ENCODE measurements around the gene NOC4L. TPM values are rescaled to one million over a fixed set of nuclear protein-coding genes. Genes with fewer than 3 reads are reported as not detected.

The NOC4L gene
- total RNA-seq, 1 experiment from 2014 or later, result 36.5 TPM

DNA sequence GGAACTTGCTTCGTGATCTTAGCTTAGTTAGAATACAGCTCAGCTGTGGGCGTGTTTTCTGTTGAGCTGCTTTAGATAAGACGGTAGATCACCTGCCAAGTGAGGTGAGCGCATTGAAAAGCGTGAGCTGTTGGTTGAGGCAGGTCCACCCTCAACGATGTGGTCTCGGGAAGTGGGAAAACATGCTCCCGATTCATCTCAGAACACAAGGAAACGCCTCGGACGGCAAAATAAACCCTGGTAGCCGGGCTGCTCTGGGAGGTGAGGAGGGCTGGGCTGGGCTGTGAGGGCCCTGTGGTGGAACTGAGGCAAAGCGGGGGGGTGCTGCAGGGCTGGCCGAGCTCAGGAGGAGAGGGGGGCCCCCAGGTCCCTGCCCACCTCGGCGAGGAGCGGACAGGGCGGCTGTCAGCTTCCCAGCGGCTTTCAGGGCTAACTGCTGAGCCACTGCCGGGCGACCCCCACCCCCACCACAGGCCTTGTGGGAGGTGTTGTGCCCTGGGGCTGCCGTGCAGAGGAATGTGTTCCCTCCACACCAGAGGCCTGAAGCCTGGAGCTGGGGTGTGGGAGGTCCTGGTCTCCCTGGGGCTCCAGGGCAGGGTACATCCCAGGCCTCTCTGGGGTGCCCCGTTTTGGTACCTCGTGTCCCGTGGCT is 30.7 kb downstream of the NOC4L start:
- no peak for DNase-seq
- H3K27ac ChIP-seq (ENCODE audit: insufficient read length, low read depth, low read length), result no peak overlapping the region
- no peaks in the 10 kb centered on the region for H3K79me1 ChIP-seq (ENCODE audit: insufficient read depth, low read depth, low read length, poor library complexity, severe bottlenecking)
- H4K91ac ChIP-seq (ENCODE audit: insufficient read length, low read depth, low read length), result no peak overlapping the region
- peaks cover 0 to under 1% of the 10 kb centered on the region in 2 experiments; a peak in 1 of 5 replicates for H3K9me3 Mint-ChIP-seq
- no peak overlapping the region for H3K4ac ChIP-seq (ENCODE audit: low read depth, low read length)
- H3K9me3 ChIP-seq (ENCODE audit: control insufficient read depth, low read depth, low read length), result no peaks in the 10 kb centered on the region
- no peak overlapping the region; a peak in 1 of 5 replicates for H3K4me3 Mint-ChIP-seq
- H3K14ac ChIP-seq (ENCODE audit: insufficient read depth, low read length), result no peak overlapping the region
- WGBS (ENCODE audit: extremely low coverage, insufficient read length, low lambda C conversion rate), result no CpG with 5 or more reads among the region's 25 CpGs
- no peaks in the 10 kb centered on the region for H3K79me2 ChIP-seq (ENCODE audit: insufficient read depth, low read length)
- no peak overlapping the region for H2BK15ac ChIP-seq (ENCODE audit: low read depth, low read length)
- no peak overlapping the region for H4K5ac ChIP-seq (ENCODE audit: insufficient read length, low read depth, low read length)
- no peak overlapping the region for H2AK5ac ChIP-seq (ENCODE audit: insufficient read length, low read length)
- no peak overlapping the region for H3K56ac ChIP-seq (ENCODE audit: insufficient read length, low read depth, low read length)
- TF ChIP-seq, protein P1, sequence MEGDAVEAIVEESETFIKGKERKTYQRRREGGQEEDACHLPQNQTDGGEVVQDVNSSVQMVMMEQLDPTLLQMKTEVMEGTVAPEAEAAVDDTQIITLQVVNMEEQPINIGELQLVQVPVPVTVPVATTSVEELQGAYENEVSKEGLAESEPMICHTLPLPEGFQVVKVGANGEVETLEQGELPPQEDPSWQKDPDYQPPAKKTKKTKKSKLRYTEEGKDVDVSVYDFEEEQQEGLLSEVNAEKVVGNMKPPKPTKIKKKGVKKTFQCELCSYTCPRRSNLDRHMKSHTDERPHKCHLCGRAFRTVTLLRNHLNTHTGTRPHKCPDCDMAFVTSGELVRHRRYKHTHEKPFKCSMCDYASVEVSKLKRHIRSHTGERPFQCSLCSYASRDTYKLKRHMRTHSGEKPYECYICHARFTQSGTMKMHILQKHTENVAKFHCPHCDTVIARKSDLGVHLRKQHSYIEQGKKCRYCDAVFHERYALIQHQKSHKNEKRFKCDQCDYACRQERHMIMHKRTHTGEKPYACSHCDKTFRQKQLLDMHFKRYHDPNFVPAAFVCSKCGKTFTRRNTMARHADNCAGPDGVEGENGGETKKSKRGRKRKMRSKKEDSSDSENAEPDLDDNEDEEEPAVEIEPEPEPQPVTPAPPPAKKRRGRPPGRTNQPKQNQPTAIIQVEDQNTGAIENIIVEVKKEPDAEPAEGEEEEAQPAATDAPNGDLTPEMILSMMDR (conservative IDR thresholded peaks at IDR 0.05), result no peak
- no peaks in the 10 kb centered on the region for H3K23me2 ChIP-seq (ENCODE audit: insufficient read length, low read depth, low read length, poor library complexity, severe bottlenecking)
- H3K4me1 Mint-ChIP-seq, result peaks cover 3 to 5% of the 10 kb centered on the region in 2 experiments; a peak in 3 of 4 replicates
- H4K8ac ChIP-seq (replicated peaks; ENCODE audit: insufficient read length, low read depth, low read length), result no peak overlapping the region
- no peak overlapping the region for H3K27ac Mint-ChIP-seq
- no peak overlapping the region for H2BK120ac ChIP-seq (ENCODE audit: low read depth, low read length, poor library complexity, severe bottlenecking)
- H3K4me1 ChIP-seq (ENCODE audit: insufficient read depth, low read length), result no peaks in the 10 kb centered on the region
- no peak overlapping the region for H3T11ph ChIP-seq (ENCODE audit: low read length)
- H2BK20ac ChIP-seq (ENCODE audit: low read depth, low read length, poor library complexity, severe bottlenecking), result no peak overlapping the region
- H3K4me2 ChIP-seq (ENCODE audit: insufficient read depth, insufficient read length, low read length), result no peak overlapping the region
- no peak overlapping the region for H2BK12ac ChIP-seq (ENCODE audit: insufficient read length, low read depth, low read length)
- no peak overlapping the region for H2BK5ac ChIP-seq (ENCODE audit: insufficient read length, low read length)
- no peaks in the 10 kb centered on the region; the same call in 1 of the 2 replicates for H3K27me3 ChIP-seq (ENCODE audit: insufficient read depth, low read length)
- H3K36me3 Mint-ChIP-seq (ENCODE audit: insufficient read depth in 1 of 3, low read depth in 3 of 3), result no peaks in the 10 kb centered on the region
- H4K20me1 ChIP-seq (ENCODE audit: control insufficient read depth, insufficient read depth, insufficient read length), result no peaks in the 10 kb centered on the region
- peaks cover 78% of the 10 kb centered on the region for H3K27me3 Mint-ChIP-seq (ENCODE audit: low read depth)
- H3K9ac ChIP-seq (ENCODE audit: extremely low read depth, insufficient read length, low read length), result no peak overlapping the region
- no peak overlapping the region for H2AFZ ChIP-seq (ENCODE audit: low read length)
- no peak overlapping the region for H3K23ac ChIP-seq (ENCODE audit: insufficient read length, low read depth, low read length)
- no peak overlapping the region for H3K18ac ChIP-seq (ENCODE audit: insufficient read length, low read depth, low read length)
